Measurements from ENCODE around the gene NAALADL2.

The NAALADL2 gene

DNA sequence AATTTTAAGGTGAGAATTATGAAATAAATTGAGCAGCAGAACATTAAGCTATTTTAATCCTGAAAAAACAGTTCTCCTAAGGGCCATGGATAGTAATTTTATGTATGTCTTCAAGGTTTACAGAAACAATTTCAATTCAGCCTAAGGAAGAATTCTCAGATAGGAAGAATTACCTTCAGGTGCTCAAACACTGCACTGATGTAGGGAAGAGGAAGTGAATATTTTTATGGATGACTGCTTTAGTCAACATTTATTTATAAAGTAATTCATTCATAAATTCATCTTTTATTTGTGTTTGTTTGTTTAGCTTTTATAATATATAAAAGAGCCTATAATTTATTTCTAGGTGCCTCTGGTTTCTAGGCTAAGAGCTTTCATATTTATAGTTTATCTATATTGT is 620.7 kb downstream of the NAALADL2 start:
- no peaks in the 10 kb centered on the region for H3K36me3 ChIP-seq (replicated peaks)
- in situ Hi-C loops (cut with HindIII; ENCODE audit: low pct_ligation_motif_present, low sequenced_read_pairs), result no loop called here
- no peak overlapping the region for H3K27ac ChIP-seq
- no peaks in the 10 kb centered on the region for H3K27me3 ChIP-seq (replicated peaks)
- TF ChIP-seq, protein P1, sequence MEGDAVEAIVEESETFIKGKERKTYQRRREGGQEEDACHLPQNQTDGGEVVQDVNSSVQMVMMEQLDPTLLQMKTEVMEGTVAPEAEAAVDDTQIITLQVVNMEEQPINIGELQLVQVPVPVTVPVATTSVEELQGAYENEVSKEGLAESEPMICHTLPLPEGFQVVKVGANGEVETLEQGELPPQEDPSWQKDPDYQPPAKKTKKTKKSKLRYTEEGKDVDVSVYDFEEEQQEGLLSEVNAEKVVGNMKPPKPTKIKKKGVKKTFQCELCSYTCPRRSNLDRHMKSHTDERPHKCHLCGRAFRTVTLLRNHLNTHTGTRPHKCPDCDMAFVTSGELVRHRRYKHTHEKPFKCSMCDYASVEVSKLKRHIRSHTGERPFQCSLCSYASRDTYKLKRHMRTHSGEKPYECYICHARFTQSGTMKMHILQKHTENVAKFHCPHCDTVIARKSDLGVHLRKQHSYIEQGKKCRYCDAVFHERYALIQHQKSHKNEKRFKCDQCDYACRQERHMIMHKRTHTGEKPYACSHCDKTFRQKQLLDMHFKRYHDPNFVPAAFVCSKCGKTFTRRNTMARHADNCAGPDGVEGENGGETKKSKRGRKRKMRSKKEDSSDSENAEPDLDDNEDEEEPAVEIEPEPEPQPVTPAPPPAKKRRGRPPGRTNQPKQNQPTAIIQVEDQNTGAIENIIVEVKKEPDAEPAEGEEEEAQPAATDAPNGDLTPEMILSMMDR (IDR thresholded peaks at IDR 0.05; ENCODE audit: low read depth, low read length, missing control alignments), result no peak
- no peak overlapping the region for H3K4me3 ChIP-seq (ENCODE audit: low read depth, low read length)
- no peak for DNase-seq

DNA sequence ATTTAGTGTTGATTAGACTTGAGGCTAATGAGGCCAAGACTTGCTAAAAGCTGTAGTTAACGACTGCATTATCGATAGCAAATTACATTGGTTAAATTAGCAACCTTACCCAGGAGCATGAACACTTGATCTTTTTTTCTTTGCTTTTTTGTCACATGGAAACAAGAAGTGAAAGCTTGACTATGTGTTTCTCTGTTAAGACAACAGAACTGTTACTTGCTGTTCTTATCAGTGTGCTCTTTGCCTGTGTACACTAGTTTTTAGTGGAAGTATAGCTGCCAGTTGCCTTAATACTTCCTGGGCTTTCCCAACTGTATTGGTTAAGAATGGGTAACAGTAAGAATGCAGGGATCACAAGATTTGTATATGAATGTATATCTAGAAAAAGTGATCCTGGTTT is 625.5 kb downstream of the NAALADL2 start:
- TF ChIP-seq, protein P1 (IDR thresholded peaks at IDR 0.05; ENCODE audit: low read depth, low read length, missing control alignments), result no peak
- Histone ChIP-seq H3K4me3 (ENCODE audit: low read depth, low read length) (no peak overlapping the region), H3K27ac (no peak overlapping the region), H3K27me3 (replicated peaks) (no peaks in the 10 kb centered on the region), H3K36me3 (replicated peaks) (no peaks in the 10 kb centered on the region)
- no peak for DNase-seq
- in situ Hi-C loops (cut with HindIII; ENCODE audit: low pct_ligation_motif_present, low sequenced_read_pairs), result no loop called here

GRCh38 chr3:175485436-175485835 is 626.3 kb downstream of the NAALADL2 start:
- no peak for DNase-seq
- H3K27me3 ChIP-seq (replicated peaks), result no peaks in the 10 kb centered on the region
- no peaks in the 10 kb centered on the region for H3K36me3 ChIP-seq (replicated peaks)
- TF ChIP-seq, protein P1 (IDR thresholded peaks at IDR 0.05; ENCODE audit: low read depth, low read length, missing control alignments), result no peak
- no peak overlapping the region for H3K4me3 ChIP-seq (ENCODE audit: low read depth, low read length)
- H3K27ac ChIP-seq, result no peak overlapping the region
- in situ Hi-C loops (cut with HindIII; ENCODE audit: low pct_ligation_motif_present, low sequenced_read_pairs), result no loop called here

DNA sequence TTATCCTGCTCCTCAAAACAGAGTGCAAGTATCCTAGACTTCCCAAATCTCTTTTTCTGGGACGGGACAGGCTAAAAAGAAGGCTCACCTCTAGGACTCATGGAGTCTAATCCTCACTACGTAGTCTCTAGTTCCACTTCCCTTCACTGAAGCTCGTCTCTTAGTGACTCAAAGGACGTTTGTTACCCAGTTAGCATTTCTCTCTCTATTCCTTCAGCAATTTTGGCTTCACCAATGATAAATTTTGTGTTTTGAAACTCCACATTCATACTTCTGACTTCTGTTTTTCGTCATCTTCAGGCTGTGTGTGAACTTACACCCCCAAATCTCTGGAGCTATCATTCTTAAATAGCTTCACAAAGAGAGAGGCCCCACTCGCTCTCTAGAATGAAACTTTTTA is 627.1 kb downstream of the NAALADL2 start:
- no peak for DNase-seq
- Histone ChIP-seq H3K4me3 (ENCODE audit: low read depth, low read length) (no peak overlapping the region), H3K27ac (no peak overlapping the region), H3K27me3 (replicated peaks) (no peaks in the 10 kb centered on the region), H3K36me3 (replicated peaks) (no peaks in the 10 kb centered on the region)
- in situ Hi-C loops (cut with HindIII; ENCODE audit: low pct_ligation_motif_present, low sequenced_read_pairs), result no loop called here
- TF ChIP-seq, protein P1 (IDR thresholded peaks at IDR 0.05; ENCODE audit: low read depth, low read length, missing control alignments), result no peak

DNA sequence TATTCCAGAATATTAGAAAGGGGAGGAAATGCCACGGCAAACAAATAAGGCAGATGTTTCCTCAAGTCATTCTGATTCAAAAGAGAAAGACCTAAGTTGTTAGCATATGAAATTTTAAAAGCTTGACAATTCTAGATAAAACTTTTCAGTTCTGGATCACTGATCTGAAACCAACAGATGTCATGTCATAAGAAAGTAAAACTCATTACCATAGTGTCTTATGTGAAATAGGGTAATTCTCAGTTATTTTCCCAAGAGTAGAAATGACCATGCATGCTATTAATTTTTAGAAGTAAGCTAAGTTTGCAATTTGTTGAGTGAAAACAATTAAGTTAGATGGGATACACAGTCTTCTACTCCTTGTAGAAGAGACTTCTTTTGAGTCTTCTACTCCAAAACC is 630.3 kb downstream of the NAALADL2 start:
- Histone ChIP-seq H3K27me3 (replicated peaks) (no peaks in the 10 kb centered on the region), H3K36me3 (replicated peaks) (no peaks in the 10 kb centered on the region), H3K27ac (no peak overlapping the region), H3K4me3 (ENCODE audit: low read depth, low read length) (no peak overlapping the region)
- in situ Hi-C loops (cut with HindIII; ENCODE audit: low pct_ligation_motif_present, low sequenced_read_pairs), result no loop called here
- DNase-seq, result no peak
- TF ChIP-seq, protein P1 (IDR thresholded peaks at IDR 0.05; ENCODE audit: low read depth, low read length, missing control alignments), result no peak

- Histone ChIP-seq H3K27me3 (replicated peaks) (no peaks in the 10 kb centered on the region), H3K36me3 (replicated peaks) (no peaks in the 10 kb centered on the region), H3K4me3 (ENCODE audit: low read depth, low read length) (no peak overlapping the region), H3K27ac (no peak overlapping the region)
- TF ChIP-seq, protein P1 (IDR thresholded peaks at IDR 0.05; ENCODE audit: low read depth, low read length, missing control alignments), result no peak
- in situ Hi-C loops (cut with HindIII; ENCODE audit: low pct_ligation_motif_present, low sequenced_read_pairs), result no loop called here
- no peak for DNase-seq
Observed at GRCh38 chr3:175493301-175493700, 634.2 kb downstream of the NAALADL2 start.
